HG03108 (cell line): ENCODE results near the gene TMIGD1.

Source experiments
- ATAC-seq: cut with Tn5 transposase; IDR thresholded peaks from one replicate; pipeline ENCODE4 v1.9.1; 2021; ENCODE audit warnings: moderate library complexity; ENCODE audit not compliant: unreplicated experiment

The TMIGD1 gene, protein sequence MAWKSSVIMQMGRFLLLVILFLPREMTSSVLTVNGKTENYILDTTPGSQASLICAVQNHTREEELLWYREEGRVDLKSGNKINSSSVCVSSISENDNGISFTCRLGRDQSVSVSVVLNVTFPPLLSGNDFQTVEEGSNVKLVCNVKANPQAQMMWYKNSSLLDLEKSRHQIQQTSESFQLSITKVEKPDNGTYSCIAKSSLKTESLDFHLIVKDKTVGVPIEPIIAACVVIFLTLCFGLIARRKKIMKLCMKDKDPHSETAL

DNA sequence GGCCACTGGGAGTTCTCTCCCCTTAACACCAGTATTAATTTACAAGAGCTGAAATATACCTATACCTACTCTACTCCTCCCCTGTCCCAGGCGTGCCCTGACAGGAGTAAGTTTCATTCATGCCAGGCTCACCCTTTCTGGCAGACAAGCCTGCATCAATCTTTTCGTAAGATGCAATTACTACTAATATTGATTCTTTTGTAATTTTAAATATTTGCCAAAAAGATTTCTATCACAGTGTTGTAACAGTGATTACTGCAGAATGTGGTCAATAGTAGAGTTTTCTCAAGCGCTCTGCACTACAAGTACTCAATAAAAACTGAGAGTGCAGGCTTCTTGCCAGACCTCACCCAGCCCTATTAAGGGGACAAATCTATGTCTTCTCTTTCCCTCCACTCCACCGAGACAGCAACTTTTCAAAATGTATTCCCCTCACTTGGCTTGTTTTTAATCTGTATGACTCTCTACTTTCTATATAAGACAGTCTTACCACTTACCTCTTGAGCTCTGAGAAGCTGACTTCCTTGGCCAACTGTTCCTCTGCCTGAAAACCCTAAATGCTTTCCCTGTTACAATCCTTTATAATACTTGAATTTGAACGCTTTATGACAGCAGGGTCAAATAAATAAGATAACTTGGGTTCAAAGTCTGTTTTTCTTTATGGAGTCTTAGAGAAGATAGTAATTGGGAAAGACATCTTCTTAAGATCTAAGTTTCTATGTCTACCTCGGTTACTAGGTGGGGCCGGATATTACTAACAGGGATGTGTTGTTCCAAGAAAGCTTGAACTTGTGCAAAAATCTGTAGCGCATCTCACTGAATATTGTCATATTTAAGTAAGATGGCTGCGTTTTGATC is at the start of gene TMIGD1:
TMIGD1 (minus strand) TSS at position 555 of the 858 bp plus-strand sequence. CDS start 1,924 bp downstream, outside the sequence.
- no peak for ATAC-seq

DNA sequence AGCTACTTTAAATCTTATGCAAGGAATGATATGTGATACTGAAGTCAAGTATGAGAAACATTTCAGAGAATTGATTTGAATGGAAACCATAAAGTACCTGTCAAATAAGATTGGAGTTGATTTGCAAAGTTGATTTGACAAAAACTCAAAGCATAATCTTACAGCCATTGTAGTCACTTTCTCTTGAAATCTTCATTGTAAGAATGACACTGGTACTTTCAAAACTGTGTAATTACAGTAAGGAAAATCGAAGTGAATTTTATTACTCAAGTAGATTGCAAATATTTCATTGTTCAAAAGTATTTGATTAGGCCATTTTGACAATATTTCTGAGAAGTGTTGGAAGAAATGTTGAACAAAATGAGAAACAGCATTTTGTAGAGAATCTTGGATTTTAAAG is 48.5 kb upstream of the TMIGD1 start:
- ATAC-seq, result no peak

- ATAC-seq, result no peak
Observed at GRCh38 chr17:30381340-30381659, 47.4 kb upstream of the TMIGD1 start.

GRCh38 chr17:30380643-30381339 is 46.9 kb upstream of the TMIGD1 start:
- ATAC-seq, result no peak

DNA sequence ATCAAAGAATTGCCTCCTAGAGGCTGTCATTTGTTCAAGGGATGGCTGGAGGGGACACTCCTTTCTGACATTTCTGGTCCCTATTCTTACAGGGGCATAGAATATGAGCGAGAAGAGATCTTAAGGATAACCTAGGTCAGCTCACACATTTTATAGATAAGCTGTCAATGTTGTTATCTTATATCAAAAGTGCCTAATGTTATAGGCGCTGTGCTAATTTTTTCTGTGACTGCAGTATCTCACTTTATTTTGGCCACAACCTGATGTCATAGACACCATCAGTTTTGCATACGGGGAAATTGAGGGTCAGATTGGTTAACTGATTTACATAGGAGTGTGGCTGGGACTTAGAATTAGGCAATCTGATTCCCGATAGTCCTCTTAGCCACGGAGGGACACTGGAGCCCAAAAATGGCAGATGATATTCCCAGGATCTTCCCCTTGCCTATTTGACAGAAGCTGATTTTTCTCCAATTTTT is 46.1 kb upstream of the TMIGD1 start:
- no peak for ATAC-seq

DNA sequence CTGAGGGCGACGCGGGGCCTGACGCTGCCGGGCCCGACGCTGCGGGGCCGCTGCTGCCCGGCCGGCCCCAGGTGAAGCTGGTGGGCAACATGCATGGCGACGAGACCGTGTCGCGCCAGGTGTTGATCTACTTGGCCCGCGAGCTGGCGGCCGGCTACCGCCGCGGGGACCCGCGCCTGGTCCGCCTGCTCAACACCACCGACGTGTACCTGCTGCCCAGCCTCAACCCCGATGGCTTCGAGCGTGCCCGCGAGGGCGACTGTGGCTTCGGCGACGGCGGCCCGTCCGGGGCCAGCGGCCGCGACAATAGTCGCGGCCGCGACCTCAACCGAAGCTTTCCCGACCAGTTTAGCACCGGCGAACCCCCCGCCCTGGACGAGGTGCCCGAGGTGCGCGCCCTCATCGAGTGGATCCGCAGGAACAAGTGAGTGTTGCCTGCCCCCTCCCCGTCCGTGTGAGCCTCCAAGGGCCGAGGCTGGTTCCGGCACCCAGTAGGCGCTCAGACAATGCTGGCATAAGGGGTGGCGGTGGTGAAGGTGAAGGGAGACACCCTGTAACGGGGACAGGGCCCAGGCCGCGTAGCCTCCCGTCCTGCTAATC is 45.5 kb upstream of the TMIGD1 start:
- ATAC-seq, result peak; percentile 9

DNA sequence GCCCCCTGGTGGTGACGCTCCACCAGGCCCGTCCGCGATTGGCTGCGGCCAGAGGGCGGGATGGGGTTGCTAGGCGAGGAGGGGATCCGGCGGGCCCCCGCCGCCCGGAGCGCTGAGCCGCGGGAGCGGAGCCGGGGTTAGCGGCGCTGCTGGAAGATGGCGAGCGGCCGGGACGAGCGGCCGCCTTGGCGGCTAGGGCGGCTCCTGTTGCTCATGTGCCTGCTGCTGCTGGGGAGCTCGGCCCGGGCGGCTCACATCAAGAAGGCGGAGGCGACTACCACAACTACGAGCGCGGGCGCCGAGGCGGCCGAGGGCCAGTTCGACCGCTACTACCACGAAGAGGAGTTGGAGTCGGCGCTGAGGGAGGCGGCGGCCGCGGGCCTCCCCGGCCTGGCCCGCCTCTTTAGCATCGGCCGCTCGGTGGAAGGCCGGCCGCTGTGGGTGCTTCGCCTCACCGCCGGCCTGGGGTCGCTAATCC is 45.0 kb upstream of the TMIGD1 start, which contains the start of gene CPD:
CPD (plus strand) TSS at position 103 of the 478 bp plus-strand sequence; CDS start at position 157, 54 bp downstream.
- peak; percentile 86 for ATAC-seq

GRCh38 chr17:30378241-30378824 is 44.5 kb upstream of the TMIGD1 start:
- no peak for ATAC-seq

DNA sequence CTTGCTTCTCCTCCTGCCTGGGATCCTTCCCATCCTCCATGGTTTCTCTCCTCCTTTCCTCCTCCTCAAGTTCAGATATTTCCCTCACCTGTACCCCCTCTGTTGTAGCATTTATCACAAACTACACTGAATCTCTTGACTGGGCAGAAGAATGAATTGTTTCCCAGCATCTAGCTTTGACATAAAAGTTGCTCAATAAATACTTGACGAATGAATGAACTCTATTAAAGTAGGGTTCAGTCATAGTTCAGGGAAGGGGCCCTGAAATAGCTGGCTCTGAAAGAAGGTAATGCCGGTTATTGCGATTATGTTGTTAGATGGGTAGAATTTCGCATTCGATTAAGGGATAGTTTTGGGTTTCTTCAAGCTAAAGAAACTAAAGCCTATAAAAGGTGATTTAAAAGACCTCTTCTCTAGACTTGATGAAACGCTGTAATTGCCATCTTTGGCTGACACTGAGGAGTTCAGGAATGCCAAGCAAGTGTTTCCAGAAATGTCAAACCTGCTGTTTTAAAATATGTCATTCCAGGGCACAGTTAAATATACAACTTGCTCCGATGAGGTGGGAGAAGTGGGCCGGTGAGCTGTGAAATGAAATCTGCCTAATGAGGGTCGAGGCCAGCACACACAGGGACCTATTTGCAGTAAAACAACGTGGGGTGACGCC is 43.9 kb upstream of the TMIGD1 start:
- no peak for ATAC-seq

DNA sequence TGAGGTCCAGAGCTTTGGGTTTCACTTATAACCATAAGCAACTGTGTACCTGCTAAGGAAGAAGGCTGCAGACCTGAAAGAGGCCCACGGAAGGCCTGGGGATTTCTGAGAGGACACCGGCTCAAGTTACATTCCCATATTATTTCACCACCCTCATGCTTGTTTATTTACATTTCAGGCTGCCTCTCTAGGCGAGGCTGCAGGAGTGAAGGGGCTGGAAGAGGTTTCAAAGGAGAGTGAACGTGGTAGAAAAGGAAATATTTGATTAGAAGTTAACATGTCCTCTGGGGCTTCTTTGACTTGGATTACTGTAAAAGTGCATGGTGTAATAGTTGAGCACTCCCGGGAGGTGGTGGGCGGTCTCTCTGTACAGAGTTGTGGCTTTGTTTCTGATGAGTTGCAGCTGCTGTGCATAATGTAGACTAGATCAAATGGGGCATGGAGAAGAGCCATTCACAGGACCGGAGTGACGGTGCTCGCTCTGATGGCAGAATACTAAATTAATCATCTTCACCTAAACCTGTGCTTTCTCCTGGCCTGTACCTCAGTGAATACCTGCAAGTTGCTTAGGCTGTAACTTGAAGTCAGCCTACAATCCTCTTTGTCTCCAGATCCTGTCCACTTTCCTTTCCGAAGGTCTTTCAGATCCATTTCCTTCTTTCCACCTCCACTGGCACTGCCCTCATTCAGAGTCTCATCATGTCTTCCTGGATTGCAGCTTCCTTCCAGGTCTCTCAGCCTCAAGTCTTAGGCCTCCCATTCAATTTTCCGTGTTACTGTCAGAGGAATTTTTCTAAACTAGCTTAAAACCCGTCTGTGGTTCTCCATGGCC is 43.0 kb upstream of the TMIGD1 start:
- no peak for ATAC-seq

DNA sequence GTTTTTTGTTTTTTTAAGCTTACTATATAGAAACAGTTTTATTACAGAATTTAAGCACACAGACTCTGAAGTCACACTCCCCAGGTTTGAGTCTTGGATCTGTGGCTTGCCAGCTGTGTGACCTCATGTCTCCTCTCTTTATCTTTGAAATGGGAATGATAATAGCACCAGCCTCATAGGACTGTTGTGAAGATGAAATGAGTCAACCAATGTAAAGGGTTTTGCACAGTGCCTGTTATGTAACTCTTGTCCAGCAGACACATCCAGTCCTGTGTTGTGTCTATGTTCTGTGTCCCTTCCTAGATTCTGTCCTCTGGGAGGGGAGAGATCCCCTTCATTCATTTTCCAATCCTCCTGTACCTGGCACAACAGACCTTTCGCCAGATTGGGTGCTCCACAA is 41.8 kb upstream of the TMIGD1 start:
- no peak for ATAC-seq

DNA sequence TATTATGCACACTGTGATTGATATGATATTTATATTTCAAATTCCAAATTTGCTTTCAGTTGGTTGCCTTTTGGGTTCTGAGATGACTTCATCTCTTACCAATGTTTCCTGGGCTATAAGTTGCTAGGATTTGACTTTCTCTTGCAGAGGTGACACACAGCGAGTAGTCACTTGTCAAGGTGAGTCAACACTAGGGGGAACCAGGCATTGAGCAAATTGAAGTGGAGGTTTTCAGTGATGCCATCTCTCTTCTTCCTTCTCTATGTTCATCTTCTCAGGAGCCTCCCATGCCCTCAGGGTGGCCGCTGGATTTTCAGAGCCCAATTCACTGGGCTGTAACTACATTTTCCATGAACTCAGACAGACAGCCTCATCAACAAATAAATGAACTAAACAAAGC is 38.9 kb upstream of the TMIGD1 start:
- ATAC-seq, result no peak

DNA sequence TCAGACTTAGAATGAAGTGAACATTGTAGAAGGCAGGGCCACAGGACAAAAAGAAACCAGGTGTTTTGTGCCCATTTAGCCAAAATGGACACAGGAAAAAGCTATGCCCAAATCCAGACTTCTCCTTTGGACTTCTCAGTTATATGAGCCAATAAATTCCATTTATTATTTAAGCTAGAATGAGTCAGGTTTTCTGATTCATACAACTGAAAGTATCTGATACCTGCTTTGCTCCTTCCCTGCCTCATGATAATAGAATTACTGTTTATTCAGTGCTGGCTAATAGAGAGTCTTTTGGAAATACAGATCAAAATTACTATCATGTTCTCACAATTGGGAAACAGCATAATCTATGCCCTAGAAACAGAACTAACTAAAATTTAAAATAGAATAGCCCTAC is 36.1 kb upstream of the TMIGD1 start:
- no peak for ATAC-seq

DNA sequence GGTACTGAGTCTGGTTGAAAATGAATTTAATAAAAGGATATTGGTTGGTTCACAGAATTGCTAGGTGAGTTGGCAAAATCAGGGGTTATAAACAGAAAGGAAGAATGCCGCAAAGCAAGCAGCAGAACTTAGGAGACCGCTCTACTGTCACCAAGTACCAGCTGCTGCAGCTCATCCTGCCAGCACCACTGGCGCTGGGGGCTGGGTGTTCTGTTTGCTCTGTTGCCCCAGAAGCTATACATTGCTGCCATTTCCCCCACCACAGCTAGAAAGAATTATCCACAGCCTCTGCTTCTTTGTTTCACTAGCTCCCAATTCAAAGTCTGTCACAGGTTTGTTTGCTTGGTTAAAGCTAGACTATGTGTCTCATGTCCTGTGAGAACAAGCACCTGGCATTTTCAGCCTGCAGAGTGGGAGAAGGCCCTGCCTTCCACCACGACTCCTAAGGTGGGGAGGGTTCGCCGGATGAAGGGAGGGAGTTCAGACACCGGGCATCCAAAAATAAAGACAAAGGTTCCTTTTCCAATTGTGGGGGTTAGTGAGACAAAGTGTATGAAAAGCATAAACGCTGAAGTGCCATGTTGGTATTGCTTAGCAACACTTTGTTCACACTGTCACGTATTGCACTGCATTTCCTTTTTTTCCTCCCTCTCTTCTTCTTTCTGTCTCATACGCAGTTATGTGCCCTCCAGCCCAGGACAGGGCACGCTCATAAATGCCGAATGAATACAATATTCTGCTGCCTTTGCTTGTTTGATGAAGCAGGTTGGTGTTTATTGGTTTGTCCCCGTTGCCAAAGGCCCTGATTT is 35.3 kb upstream of the TMIGD1 start:
- no peak for ATAC-seq

- ATAC-seq, result no peak
Observed at GRCh38 chr17:30366536-30366935, 32.7 kb upstream of the TMIGD1 start.

DNA sequence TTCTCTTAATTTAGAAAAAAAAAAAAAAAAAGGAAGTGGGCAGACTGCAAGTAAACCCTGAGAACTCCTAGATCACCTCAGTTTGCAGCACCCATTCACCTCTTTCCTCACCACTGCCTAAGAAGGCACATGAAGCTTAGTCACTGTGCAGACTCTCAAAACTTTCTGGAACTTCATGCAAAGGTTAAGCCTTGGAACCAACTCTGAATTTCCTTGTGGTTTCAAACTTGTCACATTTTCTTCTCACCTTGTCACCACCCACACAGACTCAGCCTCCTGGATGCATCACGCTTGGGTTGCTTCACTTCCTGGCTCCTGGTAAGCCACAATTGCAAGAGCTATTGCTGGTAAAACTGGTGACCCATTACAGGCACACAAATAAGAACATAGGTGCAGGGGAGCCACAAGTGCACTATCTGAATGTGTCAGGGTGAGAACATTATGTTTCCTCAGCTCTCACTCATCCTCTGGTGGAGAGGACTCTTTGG is 29.9 kb upstream of the TMIGD1 start:
- ATAC-seq, result peak; percentile 84

DNA sequence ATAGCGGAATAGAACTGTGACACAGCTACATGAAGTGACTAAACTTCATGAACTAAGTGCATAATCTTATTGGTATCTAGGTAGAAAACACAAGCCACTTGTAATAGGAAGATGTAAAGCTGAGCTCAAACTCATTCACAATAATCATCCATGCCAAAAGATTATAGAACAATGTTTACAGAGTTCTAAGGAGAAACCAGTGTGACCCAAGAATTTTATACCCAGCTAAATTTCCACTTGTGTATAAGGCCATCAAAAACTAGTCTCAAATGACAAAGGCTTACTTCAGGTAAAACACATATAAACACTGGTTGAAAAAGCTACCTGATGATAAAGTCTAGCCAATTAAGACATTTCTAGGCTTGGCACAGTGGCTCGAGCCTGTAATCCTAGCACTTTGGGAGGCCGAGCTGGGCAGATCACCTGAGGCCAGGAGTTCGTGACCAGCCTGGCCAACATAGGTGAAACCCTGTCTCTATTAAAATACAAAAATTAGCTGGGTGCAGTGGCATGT is 28.0 kb upstream of the TMIGD1 start:
- ATAC-seq, result no peak
